COR-L47 (cell line): ENCODE data around the gene PPP1R26.
"Not testable (repeated sequence)": the region's sequence is repeated elsewhere in the genome, so short reads cannot be mapped to it uniquely, and the experiment has no call there.

Source experiments
- DNase-seq: peaks from one replicate; lab custom pipeline; 2025; lab: John Stamatoyannopoulos, UW

The PPP1R26 gene

GRCh38 chr9:135522931-135523330 is 43.3 kb downstream of the PPP1R26 start:
- no peak for DNase-seq

- no peak for DNase-seq
Observed at GRCh38 chr9:135523521-135524129, 44.0 kb downstream of the PPP1R26 start.

- no peak for DNase-seq
Observed at GRCh38 chr9:135524130-135524861, 44.7 kb downstream of the PPP1R26 start.

GRCh38 chr9:135525241-135526088 is 45.9 kb downstream of the PPP1R26 start:
- DNase-seq, result no peak

GRCh38 chr9:135526089-135526729 is 46.6 kb downstream of the PPP1R26 start:
- DNase-seq, result no peak

GRCh38 chr9:135526730-135527571 is 47.4 kb downstream of the PPP1R26 start:
- no peak for DNase-seq

- not testable (repeated sequence) for DNase-seq
Observed at GRCh38 chr9:135528842-135529435, 49.4 kb downstream of the PPP1R26 start.

GRCh38 chr9:135530146-135530545 is 50.6 kb downstream of the PPP1R26 start:
- DNase-seq, result no peak

GRCh38 chr9:135531096-135531495 is 51.5 kb downstream of the PPP1R26 start:
- no peak for DNase-seq

- DNase-seq, result no peak
Observed at GRCh38 chr9:135533113-135533512, 53.5 kb downstream of the PPP1R26 start.

GRCh38 chr9:135533674-135534073 is 54.1 kb downstream of the PPP1R26 start:
- DNase-seq, result no peak

GRCh38 chr9:135534192-135534711 is 54.7 kb downstream of the PPP1R26 start:
- not testable (repeated sequence) for DNase-seq

- DNase-seq, result not testable (repeated sequence)
Observed at GRCh38 chr9:135534826-135535225, 55.2 kb downstream of the PPP1R26 start.

- DNase-seq, result not testable (repeated sequence)
Observed at GRCh38 chr9:135535631-135536030, 56.0 kb downstream of the PPP1R26 start.

GRCh38 chr9:135536216-135536615 is 56.6 kb downstream of the PPP1R26 start:
- no peak for DNase-seq
